ENCODE data around the gene TTC28.

Gene TTC28

DNA sequence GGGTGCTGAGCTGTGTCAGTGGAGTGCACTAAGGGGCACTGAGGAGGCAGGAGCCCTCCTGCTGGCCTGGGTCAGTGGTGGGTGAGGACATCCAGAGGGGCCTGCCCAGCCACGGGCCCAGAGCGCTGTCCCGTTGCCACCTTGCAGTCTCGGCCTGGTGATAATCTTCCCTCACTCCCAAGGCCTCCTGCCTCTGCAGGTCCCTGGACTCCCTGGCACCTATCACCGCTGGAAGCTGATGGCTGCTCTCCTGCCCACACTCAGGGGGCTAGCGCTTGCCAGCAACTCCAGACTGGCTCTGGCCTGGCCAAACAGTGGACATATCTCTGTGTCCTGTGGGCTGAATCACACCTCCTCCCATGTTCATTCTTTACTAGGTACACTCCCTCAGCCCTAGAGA, 674.1 kb downstream of the TTC28 start:
- Histone ChIP-seq H3K9ac (no peak overlapping the region), H4K20me1 (no peaks in the 10 kb centered on the region; the same call in 1 of the 2 replicates), H3K27ac (0 out of 2 replicates have a peak overlapping the region, but pooled peaks have one; percentile 33), H3K4me1 (no peaks in the 10 kb centered on the region), H3K36me3 (no peaks in the 10 kb centered on the region), H3K27me3 (no peaks in the 10 kb centered on the region), H3K4me2 (no peak overlapping the region), H3K4me3 (no peak overlapping the region), H3K9me3 (no peaks in the 10 kb centered on the region)
- no peak for TF ChIP-seq Cebpa-rat (IDR thresholded peaks at IDR 0.05)

DNA sequence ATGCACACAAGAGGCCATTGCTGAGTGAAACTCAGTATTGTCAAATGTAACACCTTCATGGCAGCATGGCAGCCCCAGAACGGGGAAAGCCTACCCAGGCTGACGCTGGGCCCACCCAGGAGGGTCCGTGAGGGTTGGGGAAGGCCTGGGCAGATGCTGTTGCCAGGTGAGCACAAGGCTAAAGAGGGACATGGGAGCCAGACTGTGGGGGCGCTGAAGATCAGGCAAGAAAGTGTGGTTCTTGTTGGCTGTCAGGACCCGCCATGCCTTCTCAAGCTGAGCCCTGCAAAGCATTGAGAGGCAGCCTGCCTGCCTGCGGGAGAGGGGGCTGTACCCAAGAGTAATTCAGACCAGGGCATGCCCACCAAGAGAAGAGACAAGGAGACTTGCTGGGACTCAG, 675.6 kb downstream of the TTC28 start:
- Histone ChIP-seq H3K4me1 (no peaks in the 10 kb centered on the region), H4K20me1 (no peaks in the 10 kb centered on the region; the same call in 1 of the 2 replicates), H3K4me3 (no peak overlapping the region), H3K9ac (no peak overlapping the region), H3K27ac (no peak overlapping the region), H3K4me2 (no peak overlapping the region), H3K36me3 (no peaks in the 10 kb centered on the region), H3K27me3 (no peaks in the 10 kb centered on the region), H3K9me3 (no peaks in the 10 kb centered on the region)
- no peak for TF ChIP-seq Cebpa-rat (IDR thresholded peaks at IDR 0.05)

DNA sequence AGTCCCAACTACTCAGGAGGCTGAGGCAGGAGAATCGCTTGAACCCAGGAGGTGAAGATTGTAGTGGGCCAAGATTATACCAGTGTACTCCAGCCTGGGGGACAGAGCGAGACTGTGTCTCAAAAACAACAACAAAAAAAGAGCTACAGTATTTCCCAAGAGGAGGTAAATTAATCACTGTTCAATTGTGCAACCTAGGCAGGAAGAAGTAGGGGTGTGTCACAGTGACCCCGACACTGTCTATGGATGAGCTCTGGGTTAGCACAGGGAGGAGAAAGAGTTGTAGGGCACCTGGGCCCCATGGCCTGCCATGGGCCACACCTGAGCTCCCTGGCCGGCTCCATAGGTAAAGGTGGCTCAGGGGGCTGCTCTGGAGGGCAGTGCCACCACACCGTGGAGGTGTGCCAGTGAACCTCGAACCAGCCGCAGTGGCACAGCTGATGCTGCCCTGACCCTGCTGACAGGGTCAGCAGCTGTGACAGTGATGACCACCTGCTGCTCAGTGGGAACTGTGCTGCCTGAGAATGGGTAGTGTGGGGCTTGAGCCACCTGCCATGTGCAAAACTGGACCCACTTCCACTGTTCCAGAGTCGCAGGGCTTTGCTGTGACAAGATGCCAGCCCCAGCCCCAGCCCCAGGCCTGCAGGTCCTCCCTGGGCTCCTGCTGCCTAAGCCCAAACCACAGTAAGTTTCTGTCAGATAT, 676.6 kb downstream of the TTC28 start:
- H3K36me3 ChIP-seq: peaks cover 4% of the 10 kb centered on the region; the same call in 1 of the 2 replicates
- TF ChIP-seq Cebpa-rat (IDR thresholded peaks at IDR 0.05): no peak
- no peak overlapping the region for H3K27ac ChIP-seq
- H3K4me3 ChIP-seq: no peak overlapping the region
- H3K4me2 ChIP-seq: no peak overlapping the region
- no peaks in the 10 kb centered on the region for H3K4me1 ChIP-seq
- H3K9ac ChIP-seq: no peak overlapping the region
- no peaks in the 10 kb centered on the region for H3K27me3 ChIP-seq
- no peaks in the 10 kb centered on the region for H3K9me3 ChIP-seq
- no peaks in the 10 kb centered on the region; the same call in 1 of the 2 replicates for H4K20me1 ChIP-seq

DNA sequence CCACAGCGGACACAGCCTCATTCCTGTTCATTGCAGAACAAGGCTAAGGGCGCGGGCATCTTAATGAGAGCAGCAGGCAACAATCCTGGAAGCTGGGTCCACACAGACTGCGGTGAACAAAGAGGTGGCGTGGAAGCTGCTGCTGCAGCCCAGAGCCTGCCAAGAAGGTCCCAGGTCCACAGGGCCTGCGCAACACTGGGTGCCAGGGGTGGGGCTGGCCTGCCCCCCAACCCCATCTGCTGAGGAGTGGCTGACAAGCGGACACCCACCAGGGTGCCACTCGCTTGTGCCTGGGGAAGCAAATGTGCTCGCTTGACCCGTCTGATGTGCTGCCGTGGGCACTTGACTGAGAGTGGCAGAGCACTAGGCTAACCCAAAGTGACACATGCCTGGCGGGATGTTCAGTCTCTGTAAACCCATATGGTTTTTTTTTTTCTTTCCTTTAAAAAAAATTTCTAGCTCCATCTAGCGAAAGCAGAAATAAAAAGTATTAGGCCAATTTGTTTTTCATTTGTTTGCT, 677.4 kb downstream of the TTC28 start:
- no peak overlapping the region for H3K4me3 ChIP-seq
- no peak overlapping the region for H3K9ac ChIP-seq
- no peak overlapping the region for H3K4me2 ChIP-seq
- TF ChIP-seq Cebpa-rat (IDR thresholded peaks at IDR 0.05): no peak
- H3K9me3 ChIP-seq: no peaks in the 10 kb centered on the region
- no peaks in the 10 kb centered on the region; the same call in 1 of the 2 replicates for H4K20me1 ChIP-seq
- no peaks in the 10 kb centered on the region for H3K4me1 ChIP-seq
- H3K27me3 ChIP-seq: no peaks in the 10 kb centered on the region
- peaks cover 4% of the 10 kb centered on the region; the same call in 1 of the 2 replicates for H3K36me3 ChIP-seq
- no peak overlapping the region for H3K27ac ChIP-seq

DNA sequence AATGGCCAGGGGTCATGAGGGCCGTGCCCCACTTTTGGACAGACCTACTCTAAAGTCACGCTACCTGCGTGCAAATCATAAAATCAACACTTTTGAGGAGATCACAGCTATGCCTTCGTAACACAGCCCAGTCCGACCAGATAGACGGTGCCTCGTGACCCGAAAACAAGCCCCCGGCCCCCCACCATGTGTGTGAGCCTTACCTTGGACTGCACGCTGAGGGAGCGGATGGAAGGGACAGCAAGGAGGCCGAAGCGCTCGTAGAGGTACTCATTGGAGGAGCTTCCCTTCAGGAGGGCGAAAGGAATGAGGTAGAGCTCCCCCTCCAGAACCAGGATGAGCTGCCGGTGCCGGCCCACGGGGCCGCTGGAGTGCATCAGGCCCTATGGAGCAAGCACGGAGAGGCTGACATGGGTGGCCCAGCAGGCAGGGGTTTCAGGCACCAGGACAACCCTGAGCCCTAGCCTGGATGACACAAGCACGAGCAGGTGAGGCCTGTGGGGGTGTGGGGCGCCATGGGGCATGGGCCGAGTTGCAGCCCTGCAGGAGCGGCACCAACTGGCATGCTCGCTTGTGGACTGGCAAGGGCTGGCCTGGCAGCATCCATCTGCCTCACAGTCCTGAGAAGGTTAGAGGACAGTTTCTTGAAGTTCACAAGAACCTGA, 678.3 kb downstream of the TTC28 start:
- Histone ChIP-seq H3K9ac (no peak overlapping the region), H3K4me1 (no peaks in the 10 kb centered on the region), H3K9me3 (no peaks in the 10 kb centered on the region), H3K27me3 (no peaks in the 10 kb centered on the region), H4K20me1 (no peaks in the 10 kb centered on the region; the same call in 1 of the 2 replicates), H3K4me3 (no peak overlapping the region), H3K27ac (no peak overlapping the region), H3K4me2 (no peak overlapping the region), H3K36me3 (peaks cover 4% of the 10 kb centered on the region; the same call in 1 of the 2 replicates)
- no peak for TF ChIP-seq Cebpa-rat (IDR thresholded peaks at IDR 0.05)

DNA sequence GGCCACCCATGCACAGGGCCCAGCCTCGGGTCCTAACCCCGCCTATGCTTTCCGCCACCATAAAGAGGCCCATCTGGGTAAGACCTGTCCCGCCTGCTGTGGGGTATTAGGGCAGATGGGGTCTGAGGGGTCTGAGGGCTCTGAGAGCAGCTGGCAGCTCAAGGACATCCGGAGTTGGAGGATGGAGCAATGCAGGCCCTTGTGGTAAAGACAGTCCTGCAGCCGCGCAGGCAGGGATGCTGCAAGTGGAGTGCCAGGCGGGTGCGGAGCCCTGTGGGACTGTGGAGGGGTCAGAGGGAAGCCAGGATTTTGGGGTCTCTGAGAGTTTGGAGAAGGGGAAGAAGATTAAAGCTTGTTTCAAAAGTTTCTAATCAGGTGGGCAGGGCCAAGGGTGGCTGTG, 679.3 kb downstream of the TTC28 start:
- no peaks in the 10 kb centered on the region for H3K4me1 ChIP-seq
- no peak overlapping the region for H3K9ac ChIP-seq
- no peak overlapping the region for H3K27ac ChIP-seq
- no peaks in the 10 kb centered on the region for H3K27me3 ChIP-seq
- H3K36me3 ChIP-seq: peaks cover 4% of the 10 kb centered on the region; the same call in 1 of the 2 replicates
- TF ChIP-seq Cebpa-rat (IDR thresholded peaks at IDR 0.05): no peak
- H3K9me3 ChIP-seq: no peaks in the 10 kb centered on the region
- no peak overlapping the region for H3K4me3 ChIP-seq
- H4K20me1 ChIP-seq: no peaks in the 10 kb centered on the region; the same call in 1 of the 2 replicates
- no peak overlapping the region for H3K4me2 ChIP-seq

DNA sequence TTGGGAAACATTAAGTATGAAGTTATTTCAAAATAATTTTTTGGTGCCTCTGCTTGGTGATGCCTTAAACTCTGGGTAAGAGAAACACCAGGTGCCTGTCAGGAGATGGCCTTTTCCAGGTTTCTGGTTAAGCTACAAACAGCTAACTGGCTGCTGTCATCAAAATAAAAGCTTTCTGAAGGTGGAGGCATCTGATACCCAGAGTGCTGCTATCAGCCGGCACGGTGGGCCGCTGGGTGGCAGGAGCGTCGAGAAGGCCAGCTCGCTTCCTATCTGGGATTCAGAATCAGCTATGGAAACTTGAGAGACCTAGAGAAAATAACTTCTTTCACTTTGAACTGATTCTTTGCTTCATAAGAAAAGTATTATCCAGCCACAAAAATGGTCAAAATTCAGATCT, 679.8 kb downstream of the TTC28 start:
- Histone ChIP-seq H3K36me3 (peaks cover 4% of the 10 kb centered on the region; the same call in 1 of the 2 replicates), H3K27ac (no peak overlapping the region), H3K4me1 (no peaks in the 10 kb centered on the region), H3K9ac (no peak overlapping the region), H4K20me1 (no peaks in the 10 kb centered on the region; the same call in 1 of the 2 replicates), H3K27me3 (no peaks in the 10 kb centered on the region), H3K4me2 (no peak overlapping the region), H3K4me3 (no peak overlapping the region), H3K9me3 (no peaks in the 10 kb centered on the region)
- no peak for TF ChIP-seq Cebpa-rat (IDR thresholded peaks at IDR 0.05)

DNA sequence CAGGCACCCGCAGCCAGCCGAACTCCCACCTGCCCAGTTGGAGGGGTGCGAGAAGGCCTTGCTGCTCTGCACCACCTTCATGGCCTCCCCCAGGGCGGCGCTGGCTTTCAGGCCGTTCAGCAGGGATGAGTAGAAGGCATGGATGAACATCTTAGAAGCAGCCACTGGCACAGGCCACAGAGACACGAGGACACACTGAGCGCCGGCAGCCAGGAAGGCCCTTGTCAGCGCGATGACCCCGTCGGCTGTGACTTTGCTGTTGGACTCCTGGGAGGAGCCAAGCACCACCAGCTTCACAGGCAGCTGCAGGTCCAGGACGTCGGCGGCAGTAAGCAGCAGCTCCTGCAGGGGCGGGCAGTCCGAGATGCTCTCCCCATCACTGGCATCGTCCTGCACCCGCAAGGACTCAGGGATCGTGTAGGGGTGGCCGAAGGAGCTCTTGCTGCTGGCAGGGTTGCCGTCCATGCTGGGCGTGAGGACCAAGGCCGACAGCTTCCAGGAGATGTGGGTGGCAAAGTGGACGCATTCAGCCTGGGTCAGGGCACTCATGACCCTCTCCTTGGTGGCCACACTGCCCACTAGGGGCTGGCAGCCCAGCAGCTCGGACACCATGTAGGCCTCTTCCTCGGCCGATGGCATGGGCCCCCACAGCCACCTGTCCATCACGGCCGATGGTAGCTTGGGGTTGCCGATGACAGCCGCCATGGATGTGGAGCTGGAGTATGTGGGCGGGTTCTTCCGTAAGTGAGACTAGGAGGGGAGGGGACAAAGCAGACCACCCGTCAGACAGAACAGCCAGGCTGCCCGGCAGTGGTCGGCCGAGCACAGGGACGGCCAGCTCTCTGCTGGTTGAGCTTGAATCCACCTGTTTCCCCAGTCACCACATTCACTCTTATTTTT, 680.9 kb downstream of the TTC28 start:
- Histone ChIP-seq H3K36me3 (peaks cover 4% of the 10 kb centered on the region; the same call in 1 of the 2 replicates), H3K27ac (no peak overlapping the region), H4K20me1 (no peaks in the 10 kb centered on the region; the same call in 1 of the 2 replicates), H3K27me3 (no peaks in the 10 kb centered on the region), H3K9ac (no peak overlapping the region), H3K4me2 (no peak overlapping the region), H3K4me1 (no peaks in the 10 kb centered on the region), H3K4me3 (no peak overlapping the region), H3K9me3 (no peaks in the 10 kb centered on the region)
- TF ChIP-seq Cebpa-rat (IDR thresholded peaks at IDR 0.05): no peak

DNA sequence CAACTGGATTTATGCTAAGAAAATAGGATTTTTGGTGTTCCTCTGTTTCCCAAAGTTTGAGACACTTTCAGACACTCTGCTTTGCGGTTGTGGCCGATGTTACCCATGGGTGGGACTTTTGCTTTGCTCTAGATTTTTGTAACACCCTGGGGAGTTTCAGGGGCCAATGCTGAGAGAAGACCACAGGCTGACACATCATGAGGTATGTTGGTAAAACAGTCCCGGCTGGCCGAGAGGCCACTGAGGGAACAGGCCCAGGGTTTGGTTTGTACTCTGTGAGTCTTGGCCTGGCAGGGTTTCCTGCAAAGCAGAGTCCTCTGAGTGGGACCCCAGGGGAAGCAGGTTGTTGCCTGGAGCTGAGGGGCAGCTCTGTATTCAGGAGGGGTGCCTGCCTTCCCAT, 682.1 kb downstream of the TTC28 start:
- no peak overlapping the region for H3K9ac ChIP-seq
- no peak overlapping the region for H3K27ac ChIP-seq
- H4K20me1 ChIP-seq: no peaks in the 10 kb centered on the region; the same call in 1 of the 2 replicates
- no peak overlapping the region for H3K4me3 ChIP-seq
- H3K27me3 ChIP-seq: no peaks in the 10 kb centered on the region
- H3K4me1 ChIP-seq: no peaks in the 10 kb centered on the region
- no peak for TF ChIP-seq Cebpa-rat (IDR thresholded peaks at IDR 0.05)
- no peak overlapping the region for H3K4me2 ChIP-seq
- peaks cover 4% of the 10 kb centered on the region; the same call in 1 of the 2 replicates for H3K36me3 ChIP-seq
- no peaks in the 10 kb centered on the region for H3K9me3 ChIP-seq

Data from BLaER1 (cell line).